Activated gamma-delta T cell treated with Interleukin-2 at 50 U/mL for 16 hours (primary cell): ENCODE results near the gene MRPS26.
"Not testable (repeated sequence)": the region's sequence is repeated elsewhere in the genome, so short reads cannot be mapped to it uniquely, and the experiment has no call there.

Experiments
- DNase-seq: peaks from one replicate; pipeline ENCODE4 v3.0.0-alpha.2; 2020

MRPS26 gene

DNA sequence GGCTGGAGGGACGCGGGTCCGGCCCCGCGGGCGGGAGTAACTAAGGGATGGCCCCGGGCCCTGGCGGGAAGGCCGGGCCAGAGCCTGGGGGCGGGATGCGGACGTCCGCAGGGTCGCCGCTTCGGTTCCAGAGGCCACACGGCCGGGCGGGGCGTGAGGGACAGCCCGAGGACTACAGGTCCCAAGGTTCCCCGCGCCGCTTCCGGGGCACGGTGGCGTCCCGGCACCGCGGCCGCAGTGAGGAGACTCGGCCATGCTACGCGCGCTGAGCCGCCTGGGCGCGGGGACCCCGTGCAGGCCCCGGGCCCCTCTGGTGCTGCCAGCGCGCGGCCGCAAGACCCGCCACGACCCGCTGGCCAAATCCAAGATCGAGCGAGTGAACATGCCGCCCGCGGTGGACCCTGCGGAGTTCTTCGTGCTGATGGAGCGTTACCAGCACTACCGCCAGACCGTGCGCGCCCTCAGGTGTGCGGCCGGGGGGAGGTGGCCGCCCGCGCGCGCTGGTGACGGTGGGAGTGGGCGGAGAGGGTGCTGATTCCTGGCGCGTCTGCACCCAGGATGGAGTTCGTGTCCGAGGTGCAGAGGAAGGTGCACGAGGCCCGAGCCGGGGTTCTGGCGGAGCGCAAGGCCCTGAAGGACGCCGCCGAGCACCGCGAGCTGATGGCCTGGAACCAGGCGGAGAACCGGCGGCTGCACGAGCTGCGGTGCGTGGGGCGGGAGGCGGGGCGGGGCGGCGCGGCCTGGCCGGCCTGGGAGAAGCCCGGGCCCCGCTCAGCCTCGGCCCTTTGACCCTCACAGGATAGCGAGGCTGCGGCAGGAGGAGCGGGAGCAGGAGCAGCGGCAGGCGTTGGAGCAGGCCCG lies at the start of gene MRPS26:
TSS of gene MRPS26 (plus strand) at position 237 of the 861 bp plus-strand sequence. CDS start at position 254, 17 bp downstream.
- DNase-seq = peak; percentile 71

DNA sequence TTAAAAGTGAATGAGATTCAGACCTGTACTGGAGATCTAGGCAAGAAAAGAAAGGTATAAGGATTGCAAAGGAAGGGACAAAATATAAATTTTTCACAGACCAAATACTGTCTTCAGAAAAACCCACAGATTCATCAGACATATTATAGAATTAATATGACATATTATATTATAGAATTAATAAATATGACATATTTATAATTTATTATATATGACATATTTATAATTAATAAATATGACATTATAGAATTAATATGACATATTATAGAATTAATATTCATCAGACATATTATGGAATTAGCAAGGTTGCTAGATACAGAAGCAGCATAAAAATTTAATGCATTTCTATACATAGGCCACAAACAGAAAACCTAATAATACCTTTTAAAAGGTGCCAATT lies 47.1 kb upstream of the MRPS26 start:
- DNase-seq = no peak

DNA sequence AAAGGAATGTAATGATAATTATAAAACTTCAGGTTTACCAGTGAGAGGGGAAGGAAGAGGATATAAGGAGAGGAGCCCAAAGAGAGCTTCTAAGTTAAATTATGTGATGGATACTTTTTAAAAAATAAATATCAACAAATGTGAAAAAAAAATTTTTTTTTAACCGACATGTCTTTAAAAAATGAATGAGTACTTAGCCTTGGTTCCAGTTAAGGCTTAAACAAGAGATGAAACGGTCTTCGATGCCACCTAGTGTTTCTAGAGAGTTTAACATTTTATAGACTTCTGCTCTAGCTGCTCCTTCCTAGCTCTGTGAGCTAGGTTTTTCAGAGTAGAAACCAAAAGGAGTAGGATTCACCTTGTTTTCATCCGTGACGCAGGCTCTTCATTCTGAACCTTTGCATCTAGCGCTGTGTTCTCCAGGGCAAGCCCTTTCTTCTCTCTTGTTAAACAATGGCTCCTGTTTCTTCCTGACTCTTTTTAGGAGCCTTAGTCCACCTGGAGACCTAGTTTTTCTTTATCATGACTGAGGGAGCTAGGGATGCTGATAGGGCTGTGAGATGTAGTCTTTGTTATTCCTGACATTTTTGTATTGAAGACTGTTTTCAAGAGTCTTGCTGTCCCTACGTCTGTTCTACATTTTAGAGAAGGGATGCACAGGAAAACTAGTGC lies 44.9 kb upstream of the MRPS26 start:
- DNase-seq = no peak

DNA sequence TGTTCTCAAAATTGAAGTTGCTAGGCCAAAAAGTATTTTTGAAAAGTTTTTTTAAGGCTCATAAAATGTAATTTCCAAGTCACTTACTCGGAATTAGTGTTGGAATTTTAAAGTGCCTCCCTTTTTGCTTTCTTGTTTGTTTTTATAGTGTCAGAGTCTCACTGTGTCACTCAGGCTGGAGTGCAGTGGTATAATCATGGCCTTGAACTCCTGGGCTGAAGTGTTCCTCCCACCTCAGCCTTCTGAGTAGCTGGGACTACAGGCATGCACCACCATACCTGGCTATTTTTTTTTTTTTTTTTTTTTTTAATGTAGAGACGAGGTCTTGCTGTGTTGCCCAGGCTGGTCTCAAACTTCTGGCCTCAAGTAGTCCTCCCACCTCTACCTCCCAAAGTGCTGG lies 42.4 kb upstream of the MRPS26 start:
- no peak for DNase-seq

DNA sequence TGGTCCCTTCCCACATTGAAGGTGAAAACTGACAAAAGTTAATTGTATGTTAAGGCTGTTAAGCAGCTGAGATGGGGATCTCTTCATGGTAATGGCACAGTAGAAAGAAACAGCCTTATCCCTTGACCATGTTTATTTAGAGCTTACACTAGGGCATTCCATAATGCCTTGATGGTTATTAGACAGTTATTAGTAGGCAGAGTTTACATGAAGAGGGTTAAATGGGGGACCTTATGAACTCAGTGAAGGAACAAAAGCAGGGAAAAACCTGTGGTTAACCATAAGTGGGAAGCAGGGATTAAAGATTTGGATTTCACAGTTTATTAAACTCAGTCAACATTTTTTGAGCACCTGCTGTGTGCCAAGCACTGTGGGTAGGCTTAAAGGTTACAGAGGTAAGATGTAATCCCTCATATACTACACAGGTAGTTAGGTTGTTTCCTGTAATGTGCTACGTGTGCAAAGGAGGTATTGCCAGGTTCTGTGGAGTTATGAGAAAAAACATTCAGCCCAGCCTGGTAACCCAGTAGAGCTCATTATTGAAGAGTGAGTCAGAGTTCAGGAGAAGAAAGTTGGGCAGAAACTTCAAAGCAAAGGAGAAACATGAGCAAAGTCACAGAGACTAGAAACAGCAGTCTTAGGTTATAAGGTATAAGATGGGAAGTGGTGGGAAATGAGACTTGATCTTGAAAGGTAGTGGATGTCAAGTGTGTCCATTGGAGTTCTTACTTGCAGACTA lies 34.7 kb upstream of the MRPS26 start:
- no peak for DNase-seq

DNA sequence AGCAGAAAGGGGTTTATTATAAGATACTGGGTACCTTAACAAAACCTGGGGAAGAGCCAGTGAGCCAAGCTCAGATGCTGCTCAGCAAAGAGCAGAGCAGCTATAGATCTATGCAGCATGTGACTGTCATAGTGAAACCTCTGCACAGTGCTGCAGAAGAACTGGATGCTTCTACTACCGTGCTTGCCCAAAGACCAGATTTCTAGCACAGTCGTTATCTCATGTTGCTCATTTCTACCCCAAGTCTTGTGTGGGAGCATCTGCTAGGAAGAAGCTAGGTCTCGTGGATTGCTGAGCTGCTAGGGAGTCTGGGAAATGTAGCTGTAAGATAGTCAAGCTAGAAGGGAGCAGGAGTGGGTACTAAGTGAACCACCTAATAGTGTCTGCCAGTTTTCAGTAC lies 34.1 kb upstream of the MRPS26 start:
- no peak for DNase-seq

DNA sequence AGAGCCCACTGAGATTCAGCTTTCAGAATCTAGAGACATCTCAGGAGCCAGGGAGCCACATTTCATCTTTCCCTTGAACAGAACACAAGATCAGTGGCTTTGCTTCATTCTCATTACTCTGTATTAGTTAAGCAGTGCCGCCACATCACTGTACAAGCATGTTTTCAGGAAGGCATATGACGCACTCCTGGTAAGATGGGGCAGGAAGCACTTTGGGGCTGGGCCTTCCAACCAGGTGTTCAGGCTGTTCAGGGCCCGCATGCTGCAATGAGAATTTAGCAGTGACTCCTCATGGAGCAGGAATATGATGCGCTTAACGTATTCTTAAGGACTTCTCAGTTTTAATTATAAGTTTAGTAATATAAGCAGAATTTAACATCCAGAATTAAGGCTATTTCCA lies 32.1 kb upstream of the MRPS26 start:
- no peak for DNase-seq

DNA sequence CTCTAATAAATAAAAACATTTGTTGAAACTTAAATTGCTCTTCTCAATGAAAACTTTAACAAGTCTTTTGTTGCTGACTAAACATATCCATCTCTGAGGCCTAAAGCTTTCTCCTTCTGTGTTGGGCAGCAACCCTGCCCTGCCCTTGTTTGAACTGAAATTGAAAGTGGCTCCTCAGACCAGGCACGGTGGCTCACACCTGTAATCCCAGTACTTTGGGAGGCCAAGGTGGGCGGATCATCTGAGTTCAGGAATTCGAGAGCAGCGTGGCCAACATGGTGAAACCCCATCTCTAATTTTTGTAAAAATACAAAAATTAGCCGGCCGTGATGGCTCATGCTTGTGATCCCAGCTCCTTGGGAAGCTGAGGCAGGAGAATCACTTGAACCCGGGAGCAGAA lies 31.7 kb upstream of the MRPS26 start:
- no peak for DNase-seq

- no peak for DNase-seq
Measured at GRCh38 chr20:3014662-3015061, 31.2 kb upstream of the MRPS26 start.

GRCh38 chr20:3015302-3015701 lies 30.6 kb upstream of the MRPS26 start:
- DNase-seq = not testable (repeated sequence)

DNA sequence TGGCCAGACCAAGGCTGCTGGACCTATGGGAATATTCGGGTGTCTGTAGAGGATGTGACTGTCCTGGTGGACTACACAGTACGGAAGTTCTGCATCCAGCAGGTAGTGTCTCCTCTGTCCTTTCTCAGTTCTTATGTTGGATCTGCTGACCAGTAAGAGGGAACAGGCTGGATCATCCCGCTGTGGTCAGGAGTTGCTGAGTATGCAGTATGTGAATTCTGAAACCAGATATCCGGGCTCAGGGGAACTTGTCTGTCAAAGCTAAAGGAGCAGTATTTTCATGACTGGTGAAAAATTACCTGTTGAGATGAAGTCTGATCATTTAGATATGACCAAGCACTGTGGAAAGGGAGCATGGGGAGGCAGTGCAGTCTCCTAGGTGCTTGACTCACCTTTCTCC lies 24.5 kb upstream of the MRPS26 start:
- DNase-seq = no peak

GRCh38 chr20:3021777-3022176 lies 24.1 kb upstream of the MRPS26 start:
- no peak for DNase-seq

GRCh38 chr20:3022559-3023490 lies 23.0 kb upstream of the MRPS26 start:
- DNase-seq = not testable (repeated sequence)

DNA sequence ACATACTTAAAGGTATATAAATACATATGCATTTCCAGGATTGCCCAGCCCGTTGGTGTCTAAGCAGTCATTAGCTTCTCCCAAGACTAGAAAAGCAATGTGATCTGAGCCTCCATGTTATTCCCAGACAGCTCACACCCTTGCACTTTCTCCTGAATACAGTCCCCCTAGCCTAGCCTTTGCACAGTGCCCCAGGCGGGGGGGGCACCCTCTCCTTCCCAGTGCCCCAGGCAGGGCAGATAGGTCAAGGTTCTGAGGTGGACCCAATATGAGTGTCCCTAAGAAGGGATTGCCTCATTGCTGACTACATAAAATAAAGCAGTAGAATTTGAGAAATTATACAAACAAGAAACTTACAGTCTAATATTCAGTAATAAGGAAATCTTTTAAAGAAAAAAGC lies 17.9 kb upstream of the MRPS26 start:
- no peak for DNase-seq

DNA sequence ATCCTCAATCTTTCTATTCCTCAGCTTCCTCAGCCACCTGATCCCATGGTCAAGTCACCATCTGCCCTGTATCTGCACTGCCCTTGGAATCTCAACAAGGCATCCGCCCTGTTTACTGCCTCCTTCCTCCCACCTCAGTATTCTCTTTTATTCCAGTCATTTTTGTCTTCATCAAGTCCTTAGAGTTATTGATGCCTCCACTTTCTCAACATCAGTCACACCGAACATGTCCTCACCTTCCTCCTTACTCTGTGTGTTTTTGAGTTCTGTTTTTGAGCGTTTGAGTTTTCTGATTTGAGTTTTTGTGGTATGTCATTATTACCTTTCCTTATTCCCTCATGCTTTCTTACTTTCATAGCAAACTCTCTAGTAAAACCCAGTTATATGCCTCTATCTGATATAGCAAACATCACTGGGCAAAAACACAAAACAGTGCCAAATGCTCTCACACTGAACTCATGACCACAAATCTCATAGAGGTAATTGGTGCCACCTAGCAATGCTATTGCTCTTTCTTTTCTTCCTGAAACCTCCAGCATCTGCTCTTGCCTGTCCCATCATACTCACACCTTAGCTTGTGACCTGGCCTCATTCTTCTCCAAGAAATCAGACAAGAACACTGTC lies 14.2 kb upstream of the MRPS26 start:
- DNase-seq = no peak

DNA sequence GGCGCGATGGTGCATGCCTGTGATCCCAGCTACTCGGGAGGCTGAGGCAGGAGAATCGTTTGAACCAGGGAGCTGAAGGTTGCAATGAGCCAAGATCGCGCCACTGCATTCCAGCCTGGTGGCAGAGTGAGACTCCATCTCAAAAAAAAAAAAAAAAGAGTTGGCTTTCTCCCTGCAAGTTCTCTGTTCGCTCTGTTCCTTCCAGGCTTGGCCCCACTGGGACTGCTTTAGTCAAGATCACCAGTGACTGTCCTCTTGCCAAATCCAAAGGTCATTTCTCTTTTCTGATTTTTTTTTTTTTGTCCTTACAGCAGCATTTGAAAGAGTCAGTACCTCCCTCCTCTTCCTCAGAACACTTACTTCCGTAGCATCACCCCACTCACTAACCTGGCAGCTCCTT lies 13.2 kb upstream of the MRPS26 start:
- no peak for DNase-seq

GRCh38 chr20:3037654-3038053 lies 8.2 kb upstream of the MRPS26 start:
- no peak for DNase-seq

DNA sequence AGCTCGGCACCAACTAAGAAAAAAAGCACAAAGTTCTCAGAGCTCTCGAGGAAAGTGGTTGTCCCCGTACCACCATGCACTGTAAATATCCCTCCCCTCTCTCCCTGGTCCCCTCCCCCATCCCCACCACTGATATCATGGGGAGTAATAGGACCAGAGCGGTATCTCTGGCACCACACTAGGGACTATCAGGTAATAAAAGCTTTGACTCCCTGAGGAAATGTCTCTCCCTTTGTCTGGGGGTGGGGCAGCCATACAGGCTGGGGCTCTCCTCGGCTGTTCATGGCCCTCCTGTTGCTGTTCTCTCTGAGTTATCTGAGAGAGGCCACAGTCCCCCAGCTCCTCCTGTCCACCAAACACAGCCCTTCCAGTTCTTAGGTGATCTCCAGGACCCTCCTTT lies 7.4 kb upstream of the MRPS26 start:
- DNase-seq = no peak

- DNase-seq = no peak
Measured at GRCh38 chr20:3039426-3039825, 6.4 kb upstream of the MRPS26 start.

DNA sequence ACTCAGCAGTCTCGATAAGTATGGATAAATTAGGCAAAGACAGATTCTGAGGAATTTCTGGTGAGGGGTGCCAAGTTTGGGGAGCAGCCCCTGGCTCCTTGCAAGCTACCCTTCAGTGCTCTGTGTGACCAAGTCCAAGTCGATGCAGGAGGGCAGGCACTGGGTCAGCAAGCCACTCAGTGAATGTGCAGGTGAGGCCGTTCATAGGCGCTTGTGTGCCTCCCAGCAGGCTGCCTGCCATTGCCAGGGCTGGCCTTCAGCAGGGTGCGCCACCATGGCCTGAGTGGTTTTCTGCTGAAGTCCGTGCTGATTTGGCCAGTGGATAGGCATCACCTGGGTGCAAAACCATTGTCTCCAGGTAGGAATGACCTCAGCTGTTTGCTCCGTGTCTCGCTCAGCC lies 5.8 kb upstream of the MRPS26 start:
- no peak for DNase-seq

DNA sequence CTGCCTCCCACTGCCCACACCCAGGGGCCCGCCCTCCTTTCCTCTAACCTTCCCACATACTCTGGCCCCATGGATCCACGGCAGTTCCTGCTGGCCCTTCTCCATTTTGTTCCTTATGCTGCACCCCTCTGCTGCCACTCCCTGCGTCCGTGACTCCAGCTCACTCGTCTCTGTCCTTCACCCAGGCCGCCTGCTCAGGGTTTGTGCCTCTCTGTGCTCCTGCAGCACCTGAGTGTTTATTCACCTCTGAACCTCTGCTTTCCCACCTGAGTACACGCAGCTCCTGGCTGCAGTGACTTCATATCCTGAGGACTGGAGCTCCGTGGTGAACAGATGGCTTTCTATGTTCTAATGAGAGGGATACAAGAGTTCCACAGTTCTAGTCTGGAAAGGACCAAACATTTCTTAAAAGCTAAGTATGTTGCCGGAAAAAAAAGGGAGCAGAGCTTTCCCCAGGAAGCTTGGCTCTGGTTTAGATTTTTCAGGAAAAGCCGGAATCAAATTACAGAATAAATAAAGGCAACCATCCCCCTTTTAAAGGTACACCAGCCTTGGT lies 3.9 kb upstream of the MRPS26 start:
- no peak for DNase-seq

GRCh38 chr20:3042625-3043024 lies 3.2 kb upstream of the MRPS26 start:
- no peak for DNase-seq
